Jurkat, Clone E6-1 (cell line): ENCODE data around the gene UBE3C.

Source experiments
- DNase-seq: peaks from one replicate; pipeline ENCODE4 v3.0.0-alpha.2; 2011; ENCODE audit warnings: low read depth, low spot score
- H3K4me3 ChIP-seq: 2 replicates; pipeline ENCODE4 v1.5.1; 2011; ENCODE audit warnings: mild to moderate bottlenecking, low read length, control low read depth, moderate library complexity

Gene UBE3C

GRCh38 chr7:157278167-157278790, 139.6 kb downstream of the UBE3C start:
- no peak for DNase-seq
- no peak overlapping the region for H3K4me3 ChIP-seq

- no peak overlapping the region for H3K4me3 ChIP-seq
- no peak for DNase-seq
Measured at GRCh38 chr7:157278791-157279724, 140.3 kb downstream of the UBE3C start.

- no peak overlapping the region for H3K4me3 ChIP-seq
- no peak for DNase-seq
Measured at GRCh38 chr7:157279741-157280215, 141.1 kb downstream of the UBE3C start.

GRCh38 chr7:157280216-157280841, 141.6 kb downstream of the UBE3C start:
- DNase-seq, result no peak
- H3K4me3 ChIP-seq, result no peak overlapping the region

GRCh38 chr7:157281221-157281998, 142.7 kb downstream of the UBE3C start:
- no peak for DNase-seq
- H3K4me3 ChIP-seq, result no peak overlapping the region

- H3K4me3 ChIP-seq, result no peak overlapping the region
- no peak for DNase-seq
Measured at GRCh38 chr7:157282141-157282801, 143.5 kb downstream of the UBE3C start.

GRCh38 chr7:157284229-157285014, 145.7 kb downstream of the UBE3C start:
- DNase-seq, result no peak
- H3K4me3 ChIP-seq, result no peak overlapping the region

GRCh38 chr7:157291404-157292080, 152.8 kb downstream of the UBE3C start:
- H3K4me3 ChIP-seq, result no peak overlapping the region
- DNase-seq, result no peak

GRCh38 chr7:157292258-157292657, 153.5 kb downstream of the UBE3C start:
- no peak overlapping the region for H3K4me3 ChIP-seq
- no peak for DNase-seq

- no peak overlapping the region for H3K4me3 ChIP-seq
Measured at GRCh38 chr7:157292770-157293412, 154.2 kb downstream of the UBE3C start.

GRCh38 chr7:157293413-157293788, 154.7 kb downstream of the UBE3C start:
- no peak for DNase-seq
- H3K4me3 ChIP-seq, result no peak overlapping the region

More at GRCh38 chr7:157292770-157293412, 154.2 kb downstream of the UBE3C start:
- no peak for DNase-seq

GRCh38 chr7:157294773-157295172, 156.0 kb downstream of the UBE3C start:
- no peak for DNase-seq
- H3K4me3 ChIP-seq, result no peak overlapping the region

- DNase-seq, result no peak
- no peak overlapping the region for H3K4me3 ChIP-seq
Measured at GRCh38 chr7:157295338-157295737, 156.6 kb downstream of the UBE3C start.

GRCh38 chr7:157297185-157297584, 158.5 kb downstream of the UBE3C start:
- DNase-seq, result no peak
- no peak overlapping the region for H3K4me3 ChIP-seq

- peak overlapping the region; percentile 56 for H3K4me3 ChIP-seq
- DNase-seq, result no peak
Measured at GRCh38 chr7:157299317-157299612, 160.5 kb downstream of the UBE3C start.

- peak; percentile 91 for DNase-seq
- peak overlapping the region; percentile 56 for H3K4me3 ChIP-seq
Measured at GRCh38 chr7:157299613-157300368, 161.1 kb downstream of the UBE3C start.
